ELF-1 (cell line): ENCODE data around the gene PYCR2.

Experiments used
- DNase-seq: peaks from one replicate; pipeline ENCODE4 v3.0.0-alpha.2; 2016; ENCODE audit warnings: low read depth, low spot score

PYCR2 gene

GRCh38 chr1:225879521-225880221, 44.4 kb downstream of the PYCR2 start:
- DNase-seq = no peak

GRCh38 chr1:225878282-225878681, 45.8 kb downstream of the PYCR2 start:
- DNase-seq = no peak

GRCh38 chr1:225877580-225877979, 46.5 kb downstream of the PYCR2 start:
- DNase-seq = peak; percentile 67

GRCh38 chr1:225876900-225877510, 47.0 kb downstream of the PYCR2 start:
- DNase-seq = no peak

- peak; percentile 74 for DNase-seq
Observed at GRCh38 chr1:225875044-225875815, 48.8 kb downstream of the PYCR2 start.

- no peak for DNase-seq
Observed at GRCh38 chr1:225874431-225874830, 49.6 kb downstream of the PYCR2 start.

- DNase-seq = no peak
Observed at GRCh38 chr1:225873281-225873850, 50.7 kb downstream of the PYCR2 start.

GRCh38 chr1:225872075-225872430, 52.0 kb downstream of the PYCR2 start:
- no peak for DNase-seq

GRCh38 chr1:225871359-225872074, 52.5 kb downstream of the PYCR2 start:
- no peak for DNase-seq

- no peak for DNase-seq
Observed at GRCh38 chr1:225870911-225871310, 53.1 kb downstream of the PYCR2 start.
